HepG2 (cell line): ENCODE measurements around the gene STMN3. TPM values are rescaled to one million over a fixed set of nuclear protein-coding genes. Genes with fewer than 3 reads are reported as not detected.

Experiments used
- ATAC-seq: fragments of 200-7000 bp; cut with Tn5 transposase; 3 replicates; pipeline ENCODE4 v1.9.1; 2020; ENCODE audit warnings: mild to moderate bottlenecking, moderate library complexity
- BruUV-seq: library from RNA; stranded (reverse); fragments of 400-500 nt; replicated peaks from 2 replicates; lab custom pipeline; 2021; lab: Mats Ljungman, UMichigan
- CTCF ChIA-PET: fragments of 300-600 bp; formaldehyde crosslinking; extraction: SDS; loops from one replicate; lab custom pipeline; 2021; ENCODE audit warnings: low total read pairs, inconsistent platforms, low intra/inter-chr PET ratio; lab: Yijun Ruan, JAX
- POLR2A ChIA-PET: fragments of 350-600 bp; sonication (Branson Sonifier 250); formaldehyde crosslinking; loops from one replicate; lab custom pipeline; 2020; ENCODE audit warnings: antibody characterized with exemption, inconsistent platforms; lab: Yijun Ruan, JAX
- DNase-seq: peaks from one replicate; pipeline ENCODE4 v3.0.0-alpha.2; 2015; ENCODE audit warnings: low spot score
- FAIRE-seq: peaks from 3 replicates; lab custom pipeline; 2011; peaks lifted over from hg19 to GRCh38; lab: Jason Lieb, UNC
- H2AFZ ChIP-seq: one replicate; pipeline ENCODE4 v1.6.1; 2011; ENCODE audit warnings: low read length, inconsistent platforms
- H3K27ac ChIP-seq: fragments of 300-600 bp; 3 replicates; pipeline ENCODE4 v1.8.0; 2011; ENCODE audit warnings: mixed run types, mild to moderate bottlenecking, mixed read lengths, low read length, inconsistent platforms; ENCODE audit not compliant: insufficient read depth; ENCODE audit errors: extremely low read length
- H3K27me3 ChIP-seq, 2 experiments: fragments of 200-600 bp in 1 of 2; 2 replicates in 1 of 2; 3 replicates in 1 of 2; pipeline versions ENCODE4 v1.6.0 to v1.8.0; 2011; ENCODE audit warnings: low read length in 2 of 2, mild to moderate bottlenecking in 2 of 2, moderate library complexity in 2 of 2, inconsistent platforms in 1 of 2; ENCODE audit not compliant: insufficient read depth in 2 of 2, control insufficient read depth in 1 of 2
- H3K36me3 ChIP-seq, 2 experiments: fragments of 200-600 bp in 1 of 2; replicated peaks in 1 of 2; 2 replicates in 1 of 2; 3 replicates in 1 of 2; pipeline versions ENCODE4 v1.5.1 to v1.8.0; 2011; ENCODE audit warnings: low read length in 2 of 2, inconsistent platforms in 1 of 2; ENCODE audit not compliant: insufficient read depth in 2 of 2, control insufficient read depth in 1 of 2
- H3K4me1 ChIP-seq: 2 replicates; pipeline ENCODE4 v1.5.1; 2012; ENCODE audit warnings: low read length, inconsistent platforms; ENCODE audit not compliant: insufficient read depth
- H3K4me2 ChIP-seq: 2 replicates; pipeline ENCODE4 v1.6.0; 2011; ENCODE audit warnings: low read depth, low read length, inconsistent platforms
- H3K4me3 ChIP-seq, 3 experiments: fragments of 200-600 bp in 1 of 3; sonication (generic), shearing (Covaris generic) in 1 of 3; replicated peaks in 1 of 3; 2 replicates each; pipeline ENCODE4 v1.5.1; 2011 to 2016; ENCODE audit warnings: low read length in 3 of 3, inconsistent platforms in 2 of 3, low read depth in 2 of 3, mild to moderate bottlenecking in 2 of 3, control low read depth in 1 of 3, mixed read lengths in 1 of 3; ENCODE audit not compliant: insufficient read depth in 1 of 3
- H3K79me2 ChIP-seq: one replicate; pipeline ENCODE4 v1.6.1; 2011; ENCODE audit warnings: low read length, inconsistent platforms; ENCODE audit not compliant: insufficient read depth
- H3K9ac ChIP-seq: 2 replicates; pipeline ENCODE4 v1.6.0; 2011; ENCODE audit warnings: mild to moderate bottlenecking, low read depth, low read length, inconsistent platforms; ENCODE audit not compliant: insufficient read depth
- H3K9me3 ChIP-seq: 2 replicates; pipeline ENCODE4 v1.5.1; 2012; ENCODE audit warnings: mild to moderate bottlenecking, low read length
- H4K20me1 ChIP-seq: 2 replicates; pipeline ENCODE4 v1.6.0; 2011; ENCODE audit warnings: inconsistent platforms, mild to moderate bottlenecking, low read length, moderate library complexity; ENCODE audit not compliant: insufficient read depth
- MAFK ChIP-seq, 2 experiments: IDR thresholded peaks in 1 of 2; conservative IDR thresholded peaks in 1 of 2; 2 replicates each; pipeline ENCODE4 v1.6.1; 2011; ENCODE audit warnings: improper control_type of control experiment in 2 of 2, low read length in 2 of 2
- NPAS2 ChIP-seq: sonication (generic); formaldehyde crosslinking; IDR thresholded peaks from 2 replicates; pipeline ENCODE4 v1.8.0; 2022; ENCODE audit warnings: mild to moderate bottlenecking, missing genetic modification reagents, borderline replicate concordance
- WGBS: methylation state at CpG from one replicate; pipeline ENCODE4 v1.1.6; 2017; ENCODE audit warnings: low lambda C conversion rate; 5-methylcytosine and 5-hydroxymethylcytosine counted together
- in situ Hi-C: cut with HindIII; loops from 2 replicates; pipeline ENCODE4 v1.10.0; 2017; ENCODE audit warnings: low pct_unique_long_range_greater_than_20kb; ENCODE audit not compliant: extremely low pct_ligation_motif_present
- intact Hi-C: fragments of 100-400 bp; cut with micrococcal nuclease; formaldehyde crosslinking; loops from one replicate; pipeline ENCODE4 v1.10.0; 2022; ENCODE audit not compliant: unreplicated experiment
- polyA plus RNA-seq, 8 experiments: library from polyadenylated mRNA; depleted of rRNA in 3 of 8; stranded (reverse) in 7 of 8; unstranded in 1 of 8; fragments of >200 nt; fragmentation: Illumina TruSeq in 4 of 8; extraction: Trizol in 4 of 8; gene quantifications; 2 replicates each; pipeline versions ENCODE4 v1.2.1 to v1.2.3, GENCODE V29; 2011 to 2016; ENCODE audit warnings: low read depth in 4 of 8, missing spikeins in 1 of 8, mixed read lengths in 1 of 8; ENCODE audit not compliant: insufficient read depth in 1 of 8
- total RNA-seq, 5 experiments: library from RNA; depleted of rRNA; stranded (reverse); fragments of >200 nt; fragmentation: Illumina TruSeq; extraction: Trizol; gene quantifications; 2 replicates each; pipeline ENCODE4 v1.2.3, GENCODE V29; 2016; ENCODE audit warnings: low read depth in 1 of 5
- TF ChIP-seq, protein P1 (sequence below): sonication (generic); formaldehyde crosslinking; conservative IDR thresholded peaks from 2 replicates; pipeline ENCODE4 v1.4.0; 2020; ENCODE audit warnings: missing genetic modification reagents
- TF ChIP-seq, protein P2 (sequence below): sonication (generic); formaldehyde crosslinking; IDR thresholded peaks from 2 replicates; pipeline ENCODE4 v1.4.0; 2020; ENCODE audit warnings: mild to moderate bottlenecking, missing genetic modification reagents

STMN3 gene
- total and polyA plus RNA-seq, 2 of the 13 experiments (the other 11 are each of a cell fraction or from before 2014, with no cell fraction given): 21.0 to 48.3 TPM

DNA sequence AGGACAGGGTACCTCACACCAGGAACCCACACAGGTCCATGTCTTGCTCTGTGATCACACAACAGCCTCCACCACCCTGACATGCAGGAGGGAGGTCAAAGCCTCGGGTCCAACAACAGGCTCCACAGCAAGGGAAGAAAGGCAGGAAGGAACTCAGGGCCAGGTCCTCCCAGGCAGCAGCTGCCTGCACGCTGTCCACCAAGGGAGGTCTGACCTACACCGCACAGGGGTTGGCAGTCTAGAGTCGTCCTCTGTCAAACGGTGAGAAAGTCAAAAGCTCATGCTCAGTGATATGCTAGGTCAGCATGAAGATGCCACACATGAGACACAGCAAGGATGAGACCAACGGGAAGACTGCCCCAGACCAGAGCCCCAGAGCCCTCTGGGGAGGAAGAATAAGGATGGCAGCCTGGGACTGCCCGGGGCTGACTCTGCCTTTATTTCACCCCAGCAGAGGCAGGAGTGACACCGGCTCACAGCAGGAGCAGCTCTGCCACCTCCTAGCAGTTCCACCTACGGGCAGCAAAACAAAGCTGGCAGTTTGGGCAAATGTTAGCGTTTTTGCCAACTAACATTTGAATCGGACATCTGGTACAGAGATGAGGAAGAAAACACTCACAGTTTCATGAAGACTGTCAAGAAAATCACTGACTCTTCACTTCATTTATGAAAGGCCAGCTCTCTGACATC is 34.8 kb downstream of the STMN3 start:
- Histone ChIP-seq H4K20me1 (no peaks in the 10 kb centered on the region), H3K79me2 (peaks cover 27% of the 10 kb centered on the region), H3K27ac (no peak overlapping the region), H3K4me2 (no peak overlapping the region), H3K4me1 (peaks cover 4% of the 10 kb centered on the region; the same call in 1 of the 2 replicates), H3K9me3 (peaks cover 8% of the 10 kb centered on the region; the same call in 1 of the 2 replicates), H3K27me3 (no peaks in the 10 kb centered on the region), H2AFZ (no peak overlapping the region), H3K4me3 (no peak overlapping the region), H3K36me3 (peaks cover 21 to 54% of the 10 kb centered on the region in 2 experiments), H3K9ac (no peak overlapping the region)
- intact Hi-C loops: no loop called here
- DNase-seq: no peak
- no peak; the same call in 2 of the 3 replicates for ATAC-seq
- ChIA-PET CTCF (no interaction called here), POLR2A (interaction anchor here (0.7 to 0.9 kb wide), 2 partner anchors 9 kb away, joined by 3 to 4 read pairs; partner anchors contain the start of gene GMEB2)
- BruUV-seq: no TSS peak
- WGBS: 96% methylated on average over 11 of the region's 11 CpGs
- peak; percentile 32; the same call in 1 of the 2 replicates for TF ChIP-seq NPAS2 (CRISPR knock-in tag)
- TF ChIP-seq, protein P1, sequence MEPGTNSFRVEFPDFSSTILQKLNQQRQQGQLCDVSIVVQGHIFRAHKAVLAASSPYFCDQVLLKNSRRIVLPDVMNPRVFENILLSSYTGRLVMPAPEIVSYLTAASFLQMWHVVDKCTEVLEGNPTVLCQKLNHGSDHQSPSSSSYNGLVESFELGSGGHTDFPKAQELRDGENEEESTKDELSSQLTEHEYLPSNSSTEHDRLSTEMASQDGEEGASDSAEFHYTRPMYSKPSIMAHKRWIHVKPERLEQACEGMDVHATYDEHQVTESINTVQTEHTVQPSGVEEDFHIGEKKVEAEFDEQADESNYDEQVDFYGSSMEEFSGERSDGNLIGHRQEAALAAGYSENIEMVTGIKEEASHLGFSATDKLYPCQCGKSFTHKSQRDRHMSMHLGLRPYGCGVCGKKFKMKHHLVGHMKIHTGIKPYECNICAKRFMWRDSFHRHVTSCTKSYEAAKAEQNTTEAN (CRISPR knock-in tag): no peak
- peak; percentile 33 to 36; a peak in 2 of 4 replicates for TF ChIP-seq MAFK (conservative IDR thresholded peaks at IDR 0.05 in 1 of 2, IDR thresholded peaks at IDR 0.05 in 1 of 2; ENCODE audit: low read length in 2 of 2)
- TF ChIP-seq, protein P2, sequence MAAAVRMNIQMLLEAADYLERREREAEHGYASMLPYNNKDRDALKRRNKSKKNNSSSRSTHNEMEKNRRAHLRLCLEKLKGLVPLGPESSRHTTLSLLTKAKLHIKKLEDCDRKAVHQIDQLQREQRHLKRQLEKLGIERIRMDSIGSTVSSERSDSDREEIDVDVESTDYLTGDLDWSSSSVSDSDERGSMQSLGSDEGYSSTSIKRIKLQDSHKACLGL: 0 out of 2 replicates have a peak, but pooled peaks have one; percentile 25
- no peak for FAIRE-seq
- in situ Hi-C loops: no loop called here
